Hypothalamus (tissue), 51 donors: ENCODE measurements around the gene CHN2.

Experiments used
- DNase-seq, 51 donors: peaks; one replicate each; lab custom pipeline; 2025; lab: John Stamatoyannopoulos, UW

The CHN2 gene

DNA sequence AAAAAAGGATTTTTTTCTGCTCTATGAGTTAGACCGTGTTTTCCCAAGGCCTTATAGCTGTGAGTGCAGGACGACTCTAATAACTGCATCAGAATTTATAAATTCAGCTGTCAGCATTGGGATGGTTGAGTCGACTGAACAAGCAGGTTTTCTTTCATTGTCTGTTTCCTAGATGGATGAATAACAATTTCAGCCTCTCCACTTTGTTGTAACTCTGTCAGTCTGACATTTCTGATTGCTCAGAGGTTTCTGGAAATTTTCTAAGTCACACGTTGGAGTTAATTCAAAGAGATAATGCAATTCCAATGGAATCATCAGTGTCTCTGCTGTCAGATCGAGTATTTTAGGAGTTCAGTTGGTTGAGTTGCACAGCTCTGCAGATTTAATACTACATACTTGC lies 159.2 kb downstream of the CHN2 start:
- DNase-seq, result no peak

DNA sequence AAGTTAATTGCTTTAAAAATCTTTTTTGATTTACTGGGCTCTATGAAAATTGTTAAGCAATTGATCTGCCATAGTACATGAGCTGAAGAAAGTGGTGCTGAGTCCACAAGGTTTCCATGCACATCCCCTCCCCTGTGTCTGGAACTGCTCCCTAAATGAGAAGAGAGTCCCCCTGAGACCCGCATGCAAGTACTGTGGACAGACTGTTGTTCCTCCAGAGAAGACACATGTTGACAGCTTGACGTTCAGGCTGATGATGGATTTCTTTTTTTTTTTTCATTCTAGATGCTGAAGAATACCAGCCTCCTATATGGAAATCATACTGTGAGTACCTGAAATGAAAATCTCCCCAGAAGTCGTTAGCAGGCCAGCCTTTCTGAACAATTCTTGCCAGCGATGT lies 159.8 kb downstream of the CHN2 start:
- DNase-seq, result no peak

DNA sequence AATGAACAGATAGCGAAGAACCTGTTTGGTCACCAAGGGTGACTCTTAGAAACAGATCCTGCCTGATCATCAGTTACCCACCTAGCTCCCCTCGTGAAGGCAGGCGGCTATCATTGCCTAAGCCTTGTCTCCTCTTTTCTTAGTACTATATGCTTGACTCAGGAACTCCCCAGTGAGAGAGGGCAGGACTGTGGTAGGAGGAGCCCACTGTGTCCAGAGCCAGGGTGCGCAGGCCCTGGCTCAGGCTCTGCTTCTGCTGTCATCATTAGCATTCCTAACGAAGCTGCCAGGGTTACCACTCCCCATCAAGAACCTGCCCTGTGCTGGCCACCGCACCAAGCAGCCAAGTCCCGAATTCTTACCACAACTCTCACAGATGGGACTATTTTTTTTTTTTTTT lies 160.8 kb downstream of the CHN2 start:
- DNase-seq, result no peak

GRCh38 chr7:29356631-29357030 lies 162.1 kb downstream of the CHN2 start:
- no peak for DNase-seq

GRCh38 chr7:29359482-29360093 lies 165.0 kb downstream of the CHN2 start:
- no peak for DNase-seq

GRCh38 chr7:29360633-29361625 lies 166.4 kb downstream of the CHN2 start:
- no peak for DNase-seq

DNA sequence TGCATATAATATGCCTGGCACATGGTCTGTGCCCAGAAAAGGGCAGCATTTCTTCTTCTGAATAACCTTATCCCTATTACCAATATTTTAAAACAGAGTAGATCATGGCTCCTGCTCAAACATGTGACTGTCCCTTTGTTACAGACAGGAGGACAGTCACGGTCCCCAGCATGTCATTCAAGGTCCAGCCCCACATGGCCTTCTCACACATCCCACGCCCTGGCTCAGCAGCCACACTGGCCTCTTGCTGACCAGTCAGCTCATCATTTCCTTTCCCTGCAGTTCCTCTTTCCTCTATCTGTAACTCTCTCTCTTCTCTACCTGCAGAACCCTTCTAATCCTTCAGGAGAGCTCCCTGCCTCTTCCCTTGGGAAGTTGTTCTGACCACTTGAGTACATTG lies 167.8 kb downstream of the CHN2 start:
- no peak for DNase-seq

- no peak for DNase-seq
Observed at GRCh38 chr7:29363636-29364425, 169.3 kb downstream of the CHN2 start.

GRCh38 chr7:29364661-29365060 lies 170.1 kb downstream of the CHN2 start:
- DNase-seq, result no peak

- DNase-seq, result no peak
Observed at GRCh38 chr7:29365423-29365822, 170.8 kb downstream of the CHN2 start.

- DNase-seq, result no peak
Observed at GRCh38 chr7:29367784-29368183, 173.2 kb downstream of the CHN2 start.

- DNase-seq, result no peak
Observed at GRCh38 chr7:29369909-29370488, 175.4 kb downstream of the CHN2 start.

- DNase-seq, result peak in 1 of 51 donors; percentile 11
Observed at GRCh38 chr7:29370531-29371314, 176.1 kb downstream of the CHN2 start.

DNA sequence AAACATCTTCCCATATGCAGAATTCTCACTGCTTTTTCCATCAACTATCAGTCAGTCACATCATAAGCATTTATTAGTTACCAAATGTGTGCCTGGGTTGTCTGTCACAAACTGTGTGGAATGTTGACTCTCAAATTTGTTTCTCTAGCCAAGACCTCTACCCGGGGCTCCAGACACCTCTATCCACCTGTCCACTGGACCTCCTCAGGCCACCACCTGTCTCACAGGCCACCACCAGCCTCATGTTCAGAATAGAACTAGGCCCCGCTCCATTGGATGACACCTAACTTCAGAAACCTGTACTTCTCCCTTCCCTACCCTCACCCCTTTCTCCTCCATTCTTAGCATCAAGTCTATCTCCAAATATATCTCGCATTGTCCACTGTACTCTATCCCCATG lies 176.9 kb downstream of the CHN2 start:
- DNase-seq, result no peak

- no peak for DNase-seq
Observed at GRCh38 chr7:29372351-29373090, 177.9 kb downstream of the CHN2 start.

DNA sequence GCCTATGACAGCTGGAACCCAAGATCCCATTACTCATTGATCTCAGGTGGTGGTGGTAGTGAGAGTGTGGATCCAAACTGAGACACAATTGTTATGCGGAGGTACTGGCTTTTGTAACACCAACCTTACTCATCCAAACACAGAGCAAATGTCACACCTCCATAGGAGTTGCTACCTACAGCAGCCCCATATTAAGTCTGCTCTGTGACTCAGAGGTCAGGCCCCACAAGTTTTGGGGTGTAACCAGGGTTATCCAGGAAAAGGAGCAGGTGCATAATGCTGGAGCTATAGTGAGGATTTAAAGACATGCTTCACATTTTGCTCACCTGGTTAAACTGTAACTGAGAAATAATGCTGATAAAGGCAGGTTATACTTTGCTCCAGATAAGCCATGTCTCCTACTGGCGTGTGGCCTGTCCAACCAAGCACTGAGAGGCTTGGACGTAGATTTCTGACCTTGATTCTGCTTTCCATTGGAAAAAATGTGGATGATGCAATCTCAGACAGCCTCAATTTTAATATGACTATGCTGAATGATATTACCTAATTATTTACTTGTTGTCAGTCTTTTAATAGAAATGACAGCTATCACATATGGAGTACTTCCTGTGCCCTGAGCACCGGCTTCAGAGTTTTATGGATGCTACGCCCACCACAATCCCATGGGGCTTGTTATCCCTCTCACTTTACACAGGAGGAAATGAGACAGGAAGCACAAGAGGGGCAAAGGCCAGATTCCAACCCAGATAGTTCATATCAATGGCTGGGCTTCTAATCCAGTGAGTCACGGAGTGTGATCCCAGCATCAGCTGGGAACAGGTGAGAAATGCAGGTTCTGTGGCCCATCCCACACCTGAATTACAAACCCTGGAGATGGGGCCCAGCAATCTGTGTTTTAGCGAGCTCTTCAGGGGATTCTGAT lies 181.3 kb downstream of the CHN2 start:
- no peak for DNase-seq

DNA sequence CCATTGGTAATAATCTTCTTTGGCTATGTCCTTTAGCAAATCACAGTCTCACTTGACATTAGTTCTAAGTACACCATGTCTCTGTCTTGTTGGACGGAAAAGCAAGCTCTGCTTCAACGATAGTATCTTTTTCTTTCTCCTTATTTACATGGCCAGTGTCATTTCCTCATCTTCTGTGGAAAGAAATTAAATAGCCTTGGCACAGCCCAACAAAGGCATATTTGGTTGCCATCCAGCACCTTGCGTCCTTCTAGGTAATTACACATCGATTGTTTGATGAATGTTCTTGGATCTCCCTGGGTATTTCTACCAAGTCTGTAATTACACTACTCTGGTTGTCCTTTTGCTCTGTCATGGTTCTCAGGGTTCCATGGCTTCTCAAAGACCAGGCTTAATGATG lies 183.1 kb downstream of the CHN2 start:
- no peak for DNase-seq

DNA sequence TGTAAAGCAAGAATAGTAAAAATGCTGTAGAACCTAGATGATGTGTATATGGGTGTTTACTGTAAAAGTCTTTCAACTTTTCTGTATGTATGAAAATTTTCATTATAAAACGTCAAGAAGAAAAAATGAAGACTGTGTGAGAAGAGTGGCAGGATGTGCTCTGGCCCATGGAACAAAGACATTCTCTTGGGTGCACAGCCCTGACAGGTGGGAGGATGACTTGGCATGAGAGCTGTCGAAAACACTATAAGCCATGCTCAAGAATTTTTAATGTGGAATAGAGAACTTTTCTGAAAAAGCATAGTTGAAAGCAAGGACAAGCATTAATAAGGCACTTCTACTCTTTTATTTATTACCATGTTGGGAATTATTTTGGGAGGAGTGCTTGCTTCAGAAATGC lies 185.0 kb downstream of the CHN2 start:
- DNase-seq, result no peak
